Liver (tissue), 3 donors: ENCODE data around the gene HEYL.

Experiments
- ATF3 ChIP-seq: IDR thresholded peaks from 2 replicates; pipeline ENCODE4 v1.6.1; 2016; ENCODE audit warnings: antibody characterized with exemption
- CTCF ChIP-seq: fragments of 150-350 bp; IDR thresholded peaks from 2 replicates; pipeline ENCODE4 v1.5.1; 2017; ENCODE audit warnings: improper control_type of control experiment, low read depth, low read length; ENCODE audit not compliant: missing input control
- FOXA1 ChIP-seq: IDR thresholded peaks from 2 replicates; pipeline ENCODE4 v1.6.1; 2016; ENCODE audit warnings: antibody characterized with exemption
- GABPA ChIP-seq, 2 donors: IDR thresholded peaks in 1 of 2; conservative IDR thresholded peaks in 1 of 2; 2 replicates each; pipeline ENCODE4 v1.6.1; 2016; ENCODE audit warnings: antibody characterized with exemption in 2 of 2, mild to moderate bottlenecking in 1 of 2, moderate library complexity in 1 of 2
- HNF4G ChIP-seq: IDR thresholded peaks from 2 replicates; pipeline ENCODE4 v1.6.1; 2016; ENCODE audit warnings: antibody characterized with exemption
- JUND ChIP-seq, 2 donors: IDR thresholded peaks; 2 replicates each; pipeline ENCODE4 v1.6.1; 2016; ENCODE audit warnings: antibody characterized with exemption in 2 of 2
- MAX ChIP-seq: IDR thresholded peaks from 2 replicates; pipeline ENCODE4 v1.6.1; 2016; ENCODE audit warnings: antibody characterized with exemption
- REST ChIP-seq: IDR thresholded peaks from 2 replicates; pipeline ENCODE4 v1.6.1; 2016; ENCODE audit warnings: antibody characterized with exemption, mild to moderate bottlenecking
- SP1 ChIP-seq: IDR thresholded peaks from 2 replicates; pipeline ENCODE4 v1.6.1; 2018; ENCODE audit warnings: antibody characterized with exemption, mild to moderate bottlenecking
- TAF1 ChIP-seq: conservative IDR thresholded peaks from 2 replicates; pipeline ENCODE4 v1.6.1; 2016; ENCODE audit warnings: antibody characterized with exemption, mild to moderate bottlenecking
- YY1 ChIP-seq: IDR thresholded peaks from 2 replicates; pipeline ENCODE4 v1.6.1; 2016; ENCODE audit warnings: antibody characterized with exemption, mild to moderate bottlenecking
- ZBTB33 ChIP-seq: IDR thresholded peaks from 2 replicates; pipeline ENCODE4 v1.6.1; 2016; ENCODE audit warnings: antibody characterized with exemption
- donor health status: healthy.
- donor health status: healthy.

- TF ChIP-seq CTCF (no peak), MAX (no peak), ZBTB33 (no peak), YY1 (no peak), REST (no peak), SP1 (no peak), GABPA (IDR thresholded peaks at IDR 0.05 in 1 of 2, conservative IDR thresholded peaks at IDR 0.05 in 1 of 2) (no peak), JUND (IDR thresholded peaks at IDR 0.05) (no peak), ATF3 (no peak), TAF1 (no peak), HNF4G (no peak), FOXA1 (no peak)
Measured at GRCh38 chr1:39650431-39650830, 11.0 kb upstream of the HEYL start.
